Stimulated activated naive CD4-positive, alpha-beta T cell (primary cell): Measurements from ENCODE around the gene PRDX4.
"Not testable (repeated sequence)": the region's sequence is repeated elsewhere in the genome, so short reads cannot be mapped to it uniquely, and the experiment has no call there.

ENCODE experiments used
- DNase-seq, 6 experiments: peaks; one replicate each; lab custom pipeline; 2025; lab: John Stamatoyannopoulos, UW

Gene PRDX4

DNA sequence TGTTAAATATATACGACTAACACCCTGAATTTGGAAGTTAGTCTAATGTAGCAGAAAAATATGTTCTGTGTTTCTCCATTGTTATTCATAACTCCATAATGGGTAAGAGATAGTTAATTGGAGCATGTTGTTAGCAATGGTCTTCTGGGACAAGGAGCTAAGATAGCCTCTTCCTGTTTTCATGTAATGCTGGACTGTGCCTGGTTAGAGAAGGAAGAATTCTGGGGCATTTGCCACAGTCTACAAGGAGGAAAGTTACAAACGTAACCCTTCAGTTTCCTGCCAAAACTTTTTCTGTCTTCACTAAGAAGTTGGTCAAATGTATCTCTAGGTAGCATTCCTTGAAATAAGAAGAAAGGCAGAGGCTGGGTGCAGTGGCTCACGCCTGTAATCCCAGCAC is 5.8 kb downstream of the PRDX4 start:
- no peak for DNase-seq

GRCh38 chrX:23676486-23676885 is 9.2 kb downstream of the PRDX4 start:
- DNase-seq, result not testable (repeated sequence)

DNA sequence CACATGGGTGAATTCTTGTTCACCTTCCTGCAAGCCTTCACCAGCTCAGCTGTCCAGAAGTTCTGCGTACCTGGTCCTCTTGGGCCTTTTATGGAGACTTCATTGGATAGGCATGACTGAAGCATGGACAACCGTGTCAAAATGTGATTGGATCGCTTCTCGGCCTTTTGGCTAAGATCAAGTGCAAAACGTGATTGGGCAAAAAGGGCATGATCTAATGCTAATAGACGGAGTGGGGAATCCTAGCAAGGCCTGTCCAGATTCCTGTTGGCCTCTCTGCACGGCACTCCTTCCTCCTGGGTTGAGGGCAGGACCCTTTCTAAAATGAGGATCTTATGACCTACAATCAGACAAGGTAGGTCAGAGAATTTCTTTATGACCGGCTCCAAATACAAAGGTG is 24.9 kb downstream of the PRDX4 start:
- no peak for DNase-seq

DNA sequence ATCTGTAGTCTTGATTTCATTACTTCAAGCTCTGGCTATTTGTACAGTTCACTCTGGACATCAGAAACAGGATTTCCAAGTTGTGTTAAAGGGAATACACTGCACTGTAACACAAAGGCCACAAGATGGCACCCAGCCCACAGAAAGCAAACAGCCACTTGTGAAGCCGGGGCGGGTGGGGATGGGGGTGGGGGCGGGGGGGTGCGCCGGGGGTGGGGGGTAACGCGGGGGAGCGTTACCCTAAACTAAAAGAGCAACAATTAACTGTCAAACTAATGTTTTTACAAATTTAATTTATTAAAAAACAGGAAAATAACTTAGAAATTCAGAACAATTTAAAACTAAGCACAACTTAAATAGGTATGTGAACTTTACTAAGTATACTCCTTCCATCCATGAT is 27.3 kb downstream of the PRDX4 start:
- DNase-seq, result peak in 5 of 6 experiments; percentile 3 to 33 (median 12)

DNA sequence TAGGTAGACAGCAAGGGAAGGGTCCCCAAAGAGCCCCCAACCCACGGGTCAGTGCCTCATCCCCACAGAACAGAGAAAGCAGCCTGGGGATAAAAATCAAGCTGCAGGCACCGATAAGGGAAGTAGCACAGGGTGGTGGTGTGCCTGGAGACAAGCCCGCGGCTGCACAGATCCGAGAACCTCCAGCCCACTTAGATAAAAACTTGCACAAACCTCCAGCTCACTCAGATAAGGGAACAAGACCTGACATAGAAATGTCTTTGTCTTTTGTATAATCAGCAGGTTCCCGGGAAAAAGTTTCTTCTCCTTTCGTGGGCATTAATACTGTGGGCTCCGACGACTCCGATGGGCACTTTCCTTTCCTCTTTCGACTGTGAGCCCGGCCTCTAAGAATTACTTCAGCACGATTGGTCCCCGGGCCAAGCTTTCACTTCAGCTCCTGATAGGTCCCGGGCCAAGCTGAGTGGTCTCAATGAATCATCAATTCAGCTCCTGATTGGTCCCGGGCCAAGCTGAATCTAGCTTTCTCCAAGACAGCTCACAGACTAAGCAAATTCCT is 32.4 kb downstream of the PRDX4 start:
- DNase-seq, result peak in 1 of 6 experiments; percentile 0

- no peak for DNase-seq
Observed at GRCh38 chrX:23704673-23705206, 37.4 kb downstream of the PRDX4 start.

- DNase-seq, result no peak
Observed at GRCh38 chrX:23705235-23705634, 37.9 kb downstream of the PRDX4 start.

DNA sequence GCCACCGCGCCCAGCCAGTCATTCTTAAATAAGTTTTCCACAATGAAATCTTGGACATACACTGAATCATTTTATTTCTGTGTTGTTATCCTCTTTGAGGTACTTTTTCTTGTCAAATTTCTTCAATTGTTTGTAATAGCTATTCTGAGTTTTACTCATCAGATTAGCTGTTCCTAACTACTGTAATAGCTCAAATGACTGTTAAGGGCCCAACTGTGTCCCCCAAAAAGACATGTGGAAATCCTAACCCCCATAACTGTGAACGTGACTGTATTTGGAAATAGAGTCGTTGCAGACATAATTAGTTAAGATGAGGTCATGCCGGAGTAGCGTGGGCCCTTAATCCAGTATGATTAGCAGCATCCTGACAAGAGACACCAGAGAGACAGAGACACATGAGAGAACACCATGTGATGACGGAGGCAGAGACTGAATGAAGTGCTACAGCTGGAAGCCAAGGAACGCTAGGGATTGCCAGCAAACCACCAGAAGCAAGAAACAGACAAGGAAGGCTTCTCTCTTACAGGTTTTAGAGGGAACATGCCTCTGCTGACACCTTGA is 52.9 kb downstream of the PRDX4 start:
- DNase-seq, result no peak

DNA sequence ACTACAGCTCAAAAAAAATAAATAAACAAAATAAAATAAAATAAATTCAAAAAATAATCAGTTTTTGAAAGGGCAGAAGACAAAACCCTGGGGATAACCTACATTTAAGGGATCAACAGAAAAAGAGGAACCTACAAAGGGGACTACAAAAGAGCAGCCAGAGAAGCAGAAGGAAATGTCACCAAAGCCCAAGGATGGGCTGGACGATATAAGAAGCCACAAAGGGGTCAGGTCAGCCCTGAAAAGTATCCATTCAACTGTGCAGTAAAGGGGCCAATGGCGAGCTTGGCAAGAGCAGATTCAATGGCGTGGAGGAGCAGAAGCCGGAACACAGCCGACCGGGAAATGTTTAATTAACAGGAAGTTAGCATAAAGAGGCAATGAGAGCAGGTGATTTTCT is 58.9 kb downstream of the PRDX4 start:
- DNase-seq, result no peak

- no peak for DNase-seq
Observed at GRCh38 chrX:23727206-23727605, 59.9 kb downstream of the PRDX4 start.

DNA sequence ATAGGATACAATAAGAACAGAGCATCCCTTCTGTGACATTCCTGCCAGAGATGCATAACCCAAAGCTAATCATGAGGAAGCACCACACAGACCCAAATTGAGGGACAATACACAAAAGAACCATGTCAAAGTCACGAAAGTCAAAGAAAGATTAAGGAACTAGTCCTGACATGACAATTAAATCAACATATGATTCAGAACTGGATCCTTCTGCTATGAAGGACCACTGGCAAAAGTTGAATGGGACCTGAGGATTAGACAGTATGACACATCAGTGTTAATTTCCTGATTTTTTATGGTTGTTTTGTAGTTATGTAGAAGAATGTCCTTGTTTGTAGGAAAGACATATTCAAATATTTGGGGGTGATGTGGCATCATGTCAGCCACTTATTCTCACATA is 61.9 kb downstream of the PRDX4 start:
- no peak for DNase-seq

- DNase-seq, result no peak
Observed at GRCh38 chrX:23731951-23732350, 64.7 kb downstream of the PRDX4 start.

DNA sequence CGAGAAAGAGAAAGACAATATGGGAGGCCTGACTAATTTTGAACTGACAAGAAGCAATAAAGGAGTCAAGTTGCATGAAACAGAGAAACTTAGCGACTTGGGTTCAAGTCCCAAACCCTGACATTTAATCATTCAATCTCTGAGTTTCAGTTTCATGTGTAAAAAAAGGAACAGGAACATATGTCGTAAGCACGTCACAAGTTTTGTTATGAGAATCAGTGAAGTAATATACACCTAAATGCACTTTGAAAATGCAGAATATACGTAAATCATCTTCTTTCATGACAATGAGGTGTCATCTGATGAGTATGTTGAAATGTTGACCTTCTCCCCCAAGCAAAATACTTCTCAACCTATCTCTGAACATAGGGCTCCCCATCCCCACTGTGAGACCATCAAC is 65.4 kb downstream of the PRDX4 start:
- DNase-seq, result no peak
